ENCODE results near the gene FMO4. TPM values are rescaled to one million over a fixed set of nuclear protein-coding genes. Genes with fewer than 3 reads are reported as not detected.

Gene FMO4
- total and polyA plus RNA-seq, 9 of the 15 experiments (the other 6 are each of a cell fraction or from before 2014, with no cell fraction given), result 0.25 to 1.1 (median 0.54) TPM; not detected in 2

DNA sequence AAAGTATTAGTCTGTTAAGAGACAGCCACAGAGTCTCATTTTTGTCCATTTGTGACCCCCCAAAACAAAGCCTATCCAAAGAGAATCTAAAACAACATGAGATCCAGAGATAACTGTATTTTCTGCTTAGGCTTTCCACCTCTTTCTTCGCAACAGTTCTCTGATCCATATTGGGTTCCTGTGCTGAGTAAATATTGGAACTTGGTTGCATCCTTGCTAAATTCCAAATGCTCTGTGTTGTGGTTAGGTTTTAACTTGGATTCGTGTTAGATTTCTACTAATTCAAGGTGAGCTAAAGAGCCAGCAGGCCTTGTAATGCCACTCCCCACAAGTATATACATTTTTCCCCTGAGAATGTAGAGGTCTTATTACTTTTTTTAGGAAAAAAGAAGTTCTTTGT lies 36.4 kb upstream of the FMO4 start:
- Histone ChIP-seq H3K36me3 (ENCODE audit: control insufficient read depth, insufficient read depth, low read length) (no peaks in the 10 kb centered on the region), H3K9me1 (ENCODE audit: control insufficient read depth, insufficient read depth, low read length) (no peaks in the 10 kb centered on the region), H3K27me3 (ENCODE audit: control insufficient read depth in 2 of 2, insufficient read depth in 2 of 2, low read length in 2 of 2) (no peaks in the 10 kb centered on the region), H3K4me2 (ENCODE audit: insufficient read depth, low read length) (no peak overlapping the region), H3K9me3 (replicated peaks; ENCODE audit: control insufficient read depth, insufficient read depth, low read depth, low read length) (no peaks in the 10 kb centered on the region), H3K4me3 (no peak overlapping the region), H2AFZ (ENCODE audit: low read depth, low read length) (no peak overlapping the region), H3K27ac (ENCODE audit: extremely low read depth, low read depth, low read length) (no peak overlapping the region), H3K9ac (ENCODE audit: insufficient read depth in 1 of 2, low read depth in 2 of 2, low read length in 2 of 2) (no peak overlapping the region), H3K4me1 (replicated peaks in 1 of 2; ENCODE audit: control insufficient read depth in 2 of 2, insufficient read depth in 2 of 2, low read length in 2 of 2) (no peaks in the 10 kb centered on the region), H3K79me2 (ENCODE audit: control insufficient read depth, insufficient read depth, low read length) (no peaks in the 10 kb centered on the region), H4K20me1 (replicated peaks; ENCODE audit: control insufficient read depth, insufficient read depth, low read length) (no peaks in the 10 kb centered on the region)
- no TSS peak for BruUV-seq (replicated peaks)
- DNase-seq (ENCODE audit: extremely low read depth in 1 of 4, low spot score in 3 of 4) (no peak), ATAC-seq (no peak), FAIRE-seq (no peak)
- ChIA-PET POLR2A (interaction anchor here (1.2 kb wide), 1 partner anchor 16 kb away, joined by 3 read pairs; no protein-coding TSS in a partner anchor), CTCF (ENCODE audit: low intra/inter-chr PET ratio) (no interaction called here)
- intact Hi-C loops (cut with micrococcal nuclease), result no loop called here
- WGBS (ENCODE audit: insufficient coverage, low coverage, missing lambda C conversion rate), result 0% methylated on average over 2 of the region's 2 CpGs
- in situ Hi-C loops (cut with MboI), result no loop called here
- TF ChIP-seq, protein P1, sequence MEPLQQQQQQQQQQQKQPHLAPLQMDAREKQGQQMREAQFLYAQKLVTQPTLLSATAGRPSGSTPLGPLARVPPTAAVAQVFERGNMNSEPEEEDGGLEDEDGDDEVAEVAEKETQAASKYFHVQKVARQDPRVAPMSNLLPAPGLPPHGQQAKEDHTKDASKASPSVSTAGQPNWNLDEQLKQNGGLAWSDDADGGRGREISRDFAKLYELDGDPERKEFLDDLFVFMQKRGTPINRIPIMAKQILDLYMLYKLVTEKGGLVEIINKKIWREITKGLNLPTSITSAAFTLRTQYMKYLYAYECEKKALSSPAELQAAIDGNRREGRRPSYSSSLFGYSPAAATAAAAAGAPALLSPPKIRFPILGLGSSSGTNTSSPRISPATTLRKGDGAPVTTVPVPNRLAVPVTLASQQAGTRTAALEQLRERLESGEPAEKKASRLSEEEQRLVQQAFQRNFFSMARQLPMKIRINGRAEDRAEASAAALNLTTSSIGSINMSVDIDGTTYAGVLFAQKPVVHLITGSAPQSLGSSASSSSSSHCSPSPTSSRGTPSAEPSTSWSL (CRISPR knock-in tag; IDR thresholded peaks at IDR 0.05; ENCODE audit: borderline replicate concordance), result no peak
- TF ChIP-seq, protein P2, sequence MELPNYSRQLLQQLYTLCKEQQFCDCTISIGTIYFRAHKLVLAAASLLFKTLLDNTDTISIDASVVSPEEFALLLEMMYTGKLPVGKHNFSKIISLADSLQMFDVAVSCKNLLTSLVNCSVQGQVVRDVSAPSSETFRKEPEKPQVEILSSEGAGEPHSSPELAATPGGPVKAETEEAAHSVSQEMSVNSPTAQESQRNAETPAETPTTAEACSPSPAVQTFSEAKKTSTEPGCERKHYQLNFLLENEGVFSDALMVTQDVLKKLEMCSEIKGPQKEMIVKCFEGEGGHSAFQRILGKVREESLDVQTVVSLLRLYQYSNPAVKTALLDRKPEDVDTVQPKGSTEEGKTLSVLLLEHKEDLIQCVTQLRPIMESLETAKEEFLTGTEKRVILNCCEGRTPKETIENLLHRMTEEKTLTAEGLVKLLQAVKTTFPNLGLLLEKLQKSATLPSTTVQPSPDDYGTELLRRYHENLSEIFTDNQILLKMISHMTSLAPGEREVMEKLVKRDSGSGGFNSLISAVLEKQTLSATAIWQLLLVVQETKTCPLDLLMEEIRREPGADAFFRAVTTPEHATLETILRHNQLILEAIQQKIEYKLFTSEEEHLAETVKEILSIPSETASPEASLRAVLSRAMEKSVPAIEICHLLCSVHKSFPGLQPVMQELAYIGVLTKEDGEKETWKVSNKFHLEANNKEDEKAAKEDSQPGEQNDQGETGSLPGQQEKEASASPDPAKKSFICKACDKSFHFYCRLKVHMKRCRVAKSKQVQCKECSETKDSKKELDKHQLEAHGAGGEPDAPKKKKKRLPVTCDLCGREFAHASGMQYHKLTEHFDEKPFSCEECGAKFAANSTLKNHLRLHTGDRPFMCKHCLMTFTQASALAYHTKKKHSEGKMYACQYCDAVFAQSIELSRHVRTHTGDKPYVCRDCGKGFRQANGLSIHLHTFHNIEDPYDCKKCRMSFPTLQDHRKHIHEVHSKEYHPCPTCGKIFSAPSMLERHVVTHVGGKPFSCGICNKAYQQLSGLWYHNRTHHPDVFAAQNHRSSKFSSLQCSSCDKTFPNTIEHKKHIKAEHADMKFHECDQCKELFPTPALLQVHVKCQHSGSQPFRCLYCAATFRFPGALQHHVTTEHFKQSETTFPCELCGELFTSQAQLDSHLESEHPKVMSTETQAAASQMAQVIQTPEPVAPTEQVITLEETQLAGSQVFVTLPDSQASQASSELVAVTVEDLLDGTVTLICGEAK (IDR thresholded peaks at IDR 0.05), result no peak
- TF ChIP-seq, protein P2 (CRISPR knock-in tag; IDR thresholded peaks at IDR 0.05), result no peak
